Neural cell (in vitro differentiated cells): ENCODE results near the gene PRR12.

Source experiments
- EP300 ChIP-seq: fragments of 450-650 bp; conservative IDR thresholded peaks from 2 replicates; pipeline ENCODE4 v1.6.1; 2014; ENCODE audit warnings: antibody characterized with exemption, mild to moderate bottlenecking, moderate library complexity; ENCODE audit not compliant: poor library complexity, severe bottlenecking
- EZH2 ChIP-seq: fragments of 200-600, 300-800 bp; shearing (Covaris generic), sonication (generic); IDR thresholded peaks from 2 replicates; pipeline ENCODE4 v1.6.1; 2014; ENCODE audit warnings: antibody characterized with exemption, low read length, borderline replicate concordance, mild to moderate bottlenecking; ENCODE audit not compliant: insufficient read depth, poor library complexity, severe bottlenecking
- POLR2AphosphoS5 ChIP-seq: IDR thresholded peaks from 2 replicates; pipeline ENCODE4 v1.6.1; 2012
- TF ChIP-seq, protein P1 (sequence below): fragments of 450-650 bp; IDR thresholded peaks from 2 replicates; pipeline ENCODE4 v1.5.1; 2014; ENCODE audit warnings: antibody characterized with exemption, mild to moderate bottlenecking, moderate library complexity; ENCODE audit not compliant: poor library complexity, severe bottlenecking

DNA sequence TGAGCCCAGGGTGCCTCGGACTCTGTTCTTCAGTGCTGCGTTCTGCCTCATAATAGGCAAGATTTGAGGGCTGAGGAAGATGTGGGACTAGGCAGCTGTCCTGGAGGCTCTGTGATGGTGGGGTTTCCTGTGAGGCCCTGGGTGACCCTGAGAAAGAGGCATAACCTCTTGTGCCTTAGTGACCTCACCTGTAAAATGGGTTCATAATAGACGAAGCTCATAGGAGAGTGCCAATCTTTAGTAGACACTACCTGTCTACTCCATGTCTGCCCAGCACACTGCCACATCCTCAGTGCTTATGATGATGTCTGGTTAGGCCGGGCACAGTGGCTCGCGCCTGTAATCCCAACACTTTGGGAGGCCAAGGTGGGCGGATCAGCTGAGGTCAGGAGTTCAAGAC is 25.6 kb downstream of the PRR12 start:
- no peak for TF ChIP-seq EZH2
- no peak for TF ChIP-seq POLR2AphosphoS5
- TF ChIP-seq, protein P1, sequence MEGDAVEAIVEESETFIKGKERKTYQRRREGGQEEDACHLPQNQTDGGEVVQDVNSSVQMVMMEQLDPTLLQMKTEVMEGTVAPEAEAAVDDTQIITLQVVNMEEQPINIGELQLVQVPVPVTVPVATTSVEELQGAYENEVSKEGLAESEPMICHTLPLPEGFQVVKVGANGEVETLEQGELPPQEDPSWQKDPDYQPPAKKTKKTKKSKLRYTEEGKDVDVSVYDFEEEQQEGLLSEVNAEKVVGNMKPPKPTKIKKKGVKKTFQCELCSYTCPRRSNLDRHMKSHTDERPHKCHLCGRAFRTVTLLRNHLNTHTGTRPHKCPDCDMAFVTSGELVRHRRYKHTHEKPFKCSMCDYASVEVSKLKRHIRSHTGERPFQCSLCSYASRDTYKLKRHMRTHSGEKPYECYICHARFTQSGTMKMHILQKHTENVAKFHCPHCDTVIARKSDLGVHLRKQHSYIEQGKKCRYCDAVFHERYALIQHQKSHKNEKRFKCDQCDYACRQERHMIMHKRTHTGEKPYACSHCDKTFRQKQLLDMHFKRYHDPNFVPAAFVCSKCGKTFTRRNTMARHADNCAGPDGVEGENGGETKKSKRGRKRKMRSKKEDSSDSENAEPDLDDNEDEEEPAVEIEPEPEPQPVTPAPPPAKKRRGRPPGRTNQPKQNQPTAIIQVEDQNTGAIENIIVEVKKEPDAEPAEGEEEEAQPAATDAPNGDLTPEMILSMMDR = no peak
- no peak for TF ChIP-seq EP300
